Heart right ventricle (tissue), 16 donors: ENCODE measurements around the gene PDLIM1. TPM values are rescaled to one million over a fixed set of nuclear protein-coding genes. Genes with fewer than 3 reads are reported as not detected.

ENCODE experiments used
- ATAC-seq, 8 donors: fragments of 200-7000 bp; cut with Tn5 transposase; one replicate each; pipeline ENCODE4 v1.9.1; 2020; ENCODE audit warnings: mild to moderate bottlenecking in 8 of 8, moderate library complexity in 8 of 8, moderate number of reproducible peaks in 1 of 8
- DNase-seq, 2 donors: peaks; one replicate each; pipeline ENCODE4 v3.0.0-alpha.2; 2020
- H3K27ac ChIP-seq, 10 donors: fragments of 200-600 bp; sonication (generic) in 2 of 10; one replicate each; pipeline versions ENCODE4 v1.5.0 to v1.8.0; 2020 to 2022; ENCODE audit warnings: mild to moderate bottlenecking in 3 of 10
- H3K27me3 ChIP-seq, 7 donors: fragments of 200-600 bp; one replicate each; pipeline ENCODE4 v1.8.0; 2021 to 2022; ENCODE audit warnings: mild to moderate bottlenecking in 2 of 7
- H3K36me3 ChIP-seq, 9 donors: fragments of 200-600 bp; sonication (generic) in 1 of 9; one replicate each; pipeline versions ENCODE4 v1.5.0 to v1.8.0; 2020 to 2022; ENCODE audit warnings: mild to moderate bottlenecking in 2 of 9
- H3K4me1 ChIP-seq, 9 donors: fragments of 200-600 bp; sonication (generic) in 1 of 9; one replicate each; pipeline versions ENCODE4 v1.5.0 to v1.8.0; 2020 to 2022; ENCODE audit warnings: mild to moderate bottlenecking in 4 of 9
- H3K4me3 ChIP-seq, 10 donors: fragments of 200-600 bp; sonication (generic) in 2 of 10; one replicate each; pipeline versions ENCODE4 v1.5.0 to v1.8.0; 2020 to 2022; ENCODE audit warnings: mild to moderate bottlenecking in 7 of 10, moderate library complexity in 2 of 10
- H3K9me3 ChIP-seq, 11 donors: fragments of 200-600 bp in 10 of 11; sonication (generic) in 2 of 11; one replicate each; pipeline versions ENCODE4 v1.5.0 to v1.8.0; 2013 to 2022; ENCODE audit warnings: mild to moderate bottlenecking in 2 of 11, control low read depth in 1 of 11, moderate library complexity in 1 of 11
- CTCF ChIP-seq, 9 donors: fragments of 200-600 bp; sonication (generic) in 2 of 9; IDR thresholded peaks; one replicate each; pipeline versions ENCODE4 v1.5.0 to v1.8.0; 2021 to 2022; ENCODE audit warnings: antibody characterized with exemption in 9 of 9, mild to moderate bottlenecking in 5 of 9, moderate library complexity in 1 of 9
- WGBS, 2 donors: extraction: QIAGEN DNeasy Blood & Tissue Kit; methylation state at CpG; one replicate each; pipeline ENCODE4 v1.1.7; 2013; ENCODE audit warnings: inconsistent platforms in 1 of 2; 5-methylcytosine and 5-hydroxymethylcytosine counted together
- intact Hi-C, 10 donors: fragments of 100-400 bp; cut with DNase I; formaldehyde crosslinking; loops; one replicate each; pipeline versions ENCODE4 v1.11.1 to v1.14.2; 2022
- polyA plus RNA-seq, 2 donors: library from polyadenylated mRNA; stranded (reverse); fragments of 200-250 nt; gene quantifications; one replicate each; pipeline ENCODE4 v1.2.3, GENCODE V29; 2013
- total RNA-seq, 10 donors: library from RNA; stranded (reverse); fragmentation: NEBNext Ultra II Directional in 3 of 10; extraction: Animal tissue kit (Norgen Biotek cat#: 25700) in 3 of 10; gene quantifications; one replicate each; pipeline versions ENCODE4 v1.2.1 to v1.2.4, GENCODE V29; 2021 to 2023
- donor health status: Arrhythmogenic right ventricular cardiomyopathy.
- donor health status: ischemic (EF 13 %, LVEDD 7.1; RV severe dilation, severe dysfunction).
- donor health status: healthy with polysubstance abuse.
- donor health status: DM: no; HTN: yes; CAD: no.
- donor health status: DM: no; HTN: no; CAD: no.
- donor health status: ischemic (EF 25% LVEDD 6.9; RV normal size, moderate dysfunction).
- donor health status: ischemic (EF 25% LVEDD 5.7; RV mildly dilated, moderate dysfunction).
- donor health status: healthy.
- donor health status: DM: yes; HTN: yes; CAD: no.
- donor health status: Ischemic cardiomyopathy.
- donor health status: ischemic (EF 35%, LVEDD 5.7; RV mildly dilated, moderate dysfunction).
- donor health status: nonischemic (EF 11% LVEDD 7.7; RV severe dilation, severe dysfunction).
- donor health status: DM: yes; HTN: yes; CAD: no.
- donor health status: PGD.
- donor health status: ischemic (EF 29% LVEDD 5.4; RV normal size, mild dysfunction).
- donor health status: nonischemic (EF 23%, LVEDD 6.1; RV moderate dilation, normal function).

The PDLIM1 gene
- total and polyA plus RNA-seq, 12 donors, result 152 to 467 (median 322) TPM

GRCh38 chr10:95336702-95337101 is 45.9 kb upstream of the PDLIM1 start:
- Histone ChIP-seq H3K27me3 (no peaks in the 10 kb centered on the region), H3K36me3 (peaks cover 0 to 89% (median 18%) of the 10 kb centered on the region in 9 donors), H3K4me1 (peaks cover 19 to 80% (median 52%) of the 10 kb centered on the region in 9 donors), H3K4me3 (no peak overlapping the region), H3K9me3 (no peaks in the 10 kb centered on the region), H3K27ac (peak overlapping the region; percentile 83 to 96 (median 91))
- 92 to 96% methylated on average over 9 of the region's 9 CpGs for WGBS, 2 donors
- no peak for DNase-seq
- intact Hi-C loops, result loop anchor here in 1 of 10 donors (5.0 kb wide), 1 partner anchor 49 kb away; no protein-coding TSS in a partner anchor
- ATAC-seq, result no peak
- TF ChIP-seq CTCF (IDR thresholded peaks at IDR 0.05), result no peak

- Histone ChIP-seq H3K36me3 (peaks cover 0 to 88% (median 18%) of the 10 kb centered on the region in 9 donors), H3K9me3 (no peaks in the 10 kb centered on the region), H3K27me3 (no peaks in the 10 kb centered on the region), H3K27ac (peak overlapping the region; percentile 83 to 96 (median 91)), H3K4me3 (no peak overlapping the region), H3K4me1 (peaks cover 19 to 79% (median 51%) of the 10 kb centered on the region in 9 donors)
- TF ChIP-seq CTCF (IDR thresholded peaks at IDR 0.05), result no peak
- DNase-seq (no peak), ATAC-seq (peak in 7 of 8 donors; percentile 7 to 64 (median 41))
- intact Hi-C loops, result loop anchor here in 1 of 10 donors (5.0 kb wide), 1 partner anchor 49 kb away; no protein-coding TSS in a partner anchor
- WGBS, 2 donors, result 89% methylated on average over 19 of the region's 19 CpGs
Measured at GRCh38 chr10:95335933-95336699, 45.3 kb upstream of the PDLIM1 start.

- DNase-seq (no peak), ATAC-seq (peak in 3 of 8 donors; percentile 3 to 35 (median 16))
- Histone ChIP-seq H3K9me3 (no peaks in the 10 kb centered on the region), H3K4me3 (peak overlapping the region in 1 of 10 donors; percentile 4), H3K4me1 (peaks cover 19 to 81% (median 53%) of the 10 kb centered on the region in 9 donors), H3K36me3 (peaks cover 0 to 85% (median 18%) of the 10 kb centered on the region in 9 donors), H3K27ac (peak overlapping the region; percentile 83 to 96 (median 91)), H3K27me3 (no peaks in the 10 kb centered on the region)
- TF ChIP-seq CTCF (IDR thresholded peaks at IDR 0.05), result no peak
- WGBS, 2 donors, result 46 to 58% methylated on average over 3 of the region's 3 CpGs
- intact Hi-C loops, result loop anchor here in 1 of 10 donors (5.0 kb wide), 1 partner anchor 47 kb away; no protein-coding TSS in a partner anchor
Measured at GRCh38 chr10:95334805-95335144, 44.0 kb upstream of the PDLIM1 start.

GRCh38 chr10:95333997-95334804 is 43.4 kb upstream of the PDLIM1 start:
- DNase-seq (peak; percentile 71 to 93), ATAC-seq (peak; percentile 85 to 95 (median 92))
- Histone ChIP-seq H3K36me3 (peaks cover 0 to 85% (median 16%) of the 10 kb centered on the region in 9 donors), H3K4me3 (peak overlapping the region in 1 of 10 donors; percentile 4), H3K4me1 (peaks cover 19 to 87% (median 56%) of the 10 kb centered on the region in 9 donors), H3K27ac (peak overlapping the region; percentile 83 to 96 (median 91)), H3K27me3 (no peaks in the 10 kb centered on the region), H3K9me3 (no peaks in the 10 kb centered on the region)
- no peak for TF ChIP-seq CTCF (IDR thresholded peaks at IDR 0.05)
- WGBS, 2 donors, result 20 to 46% methylated on average over 12 of the region's 12 CpGs
- intact Hi-C loops, result no loop called here
